OCI-LY3 (cell line): ENCODE data around the gene PLD4.

ENCODE experiments used
- CTCF ChIP-seq: fragments of 200-600, 300-600 bp; sonication (generic); IDR thresholded peaks from 2 replicates; pipeline ENCODE4 v1.5.1; 2014; ENCODE audit warnings: antibody characterized with exemption, low read length, low read depth
- EZH2phosphoT487 ChIP-seq: fragments of 200-600 bp; shearing (Covaris generic); IDR thresholded peaks from 2 replicates; pipeline ENCODE4 v1.6.1; 2018; ENCODE audit warnings: antibody characterized with exemption, mixed run types, low read depth

GRCh38 chr14:104950021-104950420 is 25.3 kb downstream of the PLD4 start:
- no peak for TF ChIP-seq CTCF
- no peak for TF ChIP-seq EZH2phosphoT487
